Mammary microvascular endothelial cell (primary cell): Measurements from ENCODE around the gene TRAF5. TPM values are rescaled to one million over a fixed set of nuclear protein-coding genes. Genes with fewer than 3 reads are reported as not detected.

ENCODE experiments used
- total RNA-seq: library from RNA; depleted of rRNA; stranded (reverse); fragments of >200 nt; gene quantifications from 2 replicates; pipeline ENCODE4 v1.2.3, GENCODE V29; 2015

The TRAF5 gene, protein sequence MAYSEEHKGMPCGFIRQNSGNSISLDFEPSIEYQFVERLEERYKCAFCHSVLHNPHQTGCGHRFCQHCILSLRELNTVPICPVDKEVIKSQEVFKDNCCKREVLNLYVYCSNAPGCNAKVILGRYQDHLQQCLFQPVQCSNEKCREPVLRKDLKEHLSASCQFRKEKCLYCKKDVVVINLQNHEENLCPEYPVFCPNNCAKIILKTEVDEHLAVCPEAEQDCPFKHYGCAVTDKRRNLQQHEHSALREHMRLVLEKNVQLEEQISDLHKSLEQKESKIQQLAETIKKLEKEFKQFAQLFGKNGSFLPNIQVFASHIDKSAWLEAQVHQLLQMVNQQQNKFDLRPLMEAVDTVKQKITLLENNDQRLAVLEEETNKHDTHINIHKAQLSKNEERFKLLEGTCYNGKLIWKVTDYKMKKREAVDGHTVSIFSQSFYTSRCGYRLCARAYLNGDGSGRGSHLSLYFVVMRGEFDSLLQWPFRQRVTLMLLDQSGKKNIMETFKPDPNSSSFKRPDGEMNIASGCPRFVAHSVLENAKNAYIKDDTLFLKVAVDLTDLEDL
- 4.1 and 6.6 TPM in 2 replicates for total RNA-seq

DNA sequence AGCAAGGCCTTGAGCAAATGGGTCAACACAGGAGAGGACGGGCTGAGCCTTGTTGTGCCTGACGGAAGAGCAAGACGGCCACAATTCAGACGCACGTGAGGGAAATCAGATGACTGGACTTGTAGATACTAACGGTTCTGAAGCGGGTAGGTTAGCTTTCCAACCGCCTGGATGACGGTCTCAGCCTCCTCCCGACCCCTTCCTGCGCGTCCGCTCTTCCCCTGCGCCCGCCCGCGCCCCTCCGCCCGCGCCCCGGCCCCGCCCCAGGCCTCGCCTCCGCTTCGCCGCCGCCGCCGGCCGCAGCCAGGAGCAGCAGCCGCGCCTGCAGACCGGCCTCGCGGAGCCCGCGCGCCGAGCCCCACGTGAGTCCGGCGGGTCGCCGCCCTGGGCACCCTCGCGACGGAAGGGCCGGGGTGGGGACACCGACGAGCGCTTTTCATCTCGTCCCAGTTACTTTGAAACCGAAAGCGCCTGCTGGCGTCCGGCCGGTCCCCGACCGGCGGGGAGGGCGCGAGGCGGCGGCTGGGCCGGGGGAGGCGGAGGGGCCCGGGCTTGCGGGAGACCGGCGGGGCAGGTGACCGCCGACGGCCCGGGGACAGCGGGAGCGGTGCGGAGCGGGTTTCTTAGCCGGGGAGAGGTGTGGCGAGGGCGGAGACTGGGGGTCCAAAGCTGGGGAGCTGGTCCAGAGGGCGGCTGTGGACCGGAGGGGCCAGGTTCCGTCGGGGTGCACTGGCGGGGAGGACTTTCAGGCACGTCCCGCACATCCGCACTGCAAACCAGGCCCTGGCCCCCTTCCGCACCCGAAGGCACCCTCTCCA, at the start of gene TRAF5:
Gene TRAF5 (plus strand): TSS at position 306 of the 818 bp plus-strand sequence. CDS start 26,407 bp downstream, outside the sequence.

Other genes with a start within 250 kb of the TRAF5 start
- not detected in 2 replicates for gene KCNH1, start 192.7 kb upstream of the TRAF5 start, total RNA-seq
- 9.6 and 10.3 TPM in 2 replicates for gene RCOR3, start 67.5 kb upstream of the TRAF5 start, total RNA-seq
- gene RD3, start 165.3 kb downstream of the TRAF5 start, total RNA-seq, result not detected in 2 replicates